A549 (cell line): ENCODE results near the gene FXR2. TPM values are rescaled to one million over a fixed set of nuclear protein-coding genes. Genes with fewer than 3 reads are reported as not detected.
A peak's percentile ranks its signal among the peaks of the same experiment; 100 is the strongest.

Experiments used
- ATAC-seq, 2 experiments: fragments of 200-7000 bp in 1 of 2; fragments of >200 bp in 1 of 2; cut with Nextera tagmentation in 1 of 2; cut with Tn5 transposase in 1 of 2; 3 replicates each; pipeline versions ENCODE4 v1.8.0 to v1.9.1; 2018 to 2020; ENCODE audit warnings: mild to moderate bottlenecking in 1 of 2, moderate library complexity in 1 of 2
- CTCF ChIA-PET: fragments of 300-600 bp; sonication (Branson Sonifier 250); formaldehyde crosslinking; extraction: SDS; loops from one replicate; lab custom pipeline; 2021; ENCODE audit warnings: antibody characterized with exemption, inconsistent platforms; lab: Yijun Ruan, JAX
- POLR2A ChIA-PET: fragments of 350-600 bp; formaldehyde crosslinking; extraction: SDS; loops from one replicate; lab custom pipeline; 2021; ENCODE audit warnings: antibody characterized with exemption, inconsistent platforms; lab: Yijun Ruan, JAX
- DNase-seq, 2 experiments: peaks; one replicate each; pipeline versions ENCODE4 v3.0.0 to v3.0.0-alpha.2; 2011 to 2016; ENCODE audit warnings: low read depth in 1 of 2, low spot score in 1 of 2
- FAIRE-seq: peaks from 2 replicates; lab custom pipeline; 2011; peaks lifted over from hg19 to GRCh38; lab: Jason Lieb, UNC
- H3K27ac ChIP-seq, 2 experiments: fragments of >200 bp; sonication (Bioruptor Twin); formaldehyde crosslinking; 3 replicates each; pipeline ENCODE4 v1.5.1; 2016 to 2017
- H3K4me1 ChIP-seq: fragments of >200 bp; sonication (Bioruptor Twin); formaldehyde crosslinking; 3 replicates; pipeline ENCODE4 v1.6.1; 2016
- H3K4me2 ChIP-seq: fragments of >200 bp; sonication (Bioruptor Twin); formaldehyde crosslinking; 3 replicates; pipeline ENCODE4 v1.6.1; 2016
- H3K4me3 ChIP-seq: fragments of >200 bp; sonication (Bioruptor Twin); formaldehyde crosslinking; 3 replicates; pipeline ENCODE4 v1.5.1; 2016
- H3K9me3 ChIP-seq: fragments of >200 bp; sonication (Bioruptor Twin); formaldehyde crosslinking; 3 replicates; pipeline ENCODE4 v1.6.1; 2016
- BCL3 ChIP-seq: fragments of >200 bp; sonication (Bioruptor Twin); formaldehyde crosslinking; IDR thresholded peaks from 3 replicates; pipeline ENCODE4 v1.6.1; 2016
- CBX2 ChIP-seq: fragments of 200-600 bp; sonication (generic); IDR thresholded peaks from 2 replicates; pipeline ENCODE4 v1.6.1; 2016; ENCODE audit warnings: low read depth, mild to moderate bottlenecking, borderline replicate concordance
- CBX8 ChIP-seq: fragments of 200-600 bp; sonication (generic); IDR thresholded peaks from 2 replicates; pipeline ENCODE4 v1.6.1; 2016
- CHD2 ChIP-seq: fragments of 150-350 bp; IDR thresholded peaks from 2 replicates; pipeline ENCODE4 v1.6.1; 2014; ENCODE audit warnings: low read length; ENCODE audit not compliant: partially characterized antibody
- CHD4 ChIP-seq: fragments of 200-600 bp; sonication (generic); IDR thresholded peaks from 2 replicates; pipeline ENCODE4 v1.6.1; 2016; ENCODE audit warnings: antibody characterized with exemption, mild to moderate bottlenecking, borderline replicate concordance
- EP300 ChIP-seq, 2 experiments: fragments of >200 bp; sonication (Bioruptor Twin); formaldehyde crosslinking; IDR thresholded peaks; 2 replicates in 1 of 2; 3 replicates in 1 of 2; pipeline ENCODE4 v1.6.1; 2016 to 2017
- ESRRA ChIP-seq: fragments of 150-350 bp; IDR thresholded peaks from 2 replicates; pipeline ENCODE4 v1.6.1; 2014; ENCODE audit warnings: mild to moderate bottlenecking, low read length, borderline replicate concordance
- FOSL2 ChIP-seq, 2 experiments: fragments of 450-650 bp in 1 of 2; fragments of >200 bp in 1 of 2; sonication (Bioruptor Twin) in 1 of 2; formaldehyde crosslinking; IDR thresholded peaks; 2 replicates each; pipeline versions ENCODE4 v1.5.0 to v1.6.1; 2016 to 2020; ENCODE audit warnings: mild to moderate bottlenecking in 1 of 2, moderate library complexity in 1 of 2
- GATA3 ChIP-seq: IDR thresholded peaks from 2 replicates; pipeline ENCODE4 v1.6.1; 2012; ENCODE audit warnings: borderline replicate concordance
- HDAC2 ChIP-seq: fragments of 200-600 bp; sonication (generic); IDR thresholded peaks from 2 replicates; pipeline ENCODE4 v1.6.1; 2016
- HEYL ChIP-seq: fragments of 250-450 bp; sonication (Bioruptor Pico); IDR thresholded peaks from 2 replicates; pipeline ENCODE4 v1.8.0; 2021; ENCODE audit warnings: mild to moderate bottlenecking, moderate library complexity
- HMGXB4 ChIP-seq: fragments of 250-450 bp; sonication (Bioruptor Pico); IDR thresholded peaks from 2 replicates; pipeline ENCODE4 v1.5.0; 2021; ENCODE audit warnings: mild to moderate bottlenecking, moderate library complexity, borderline replicate concordance
- HOXB13 ChIP-seq: fragments of 250-450 bp; sonication (Bioruptor Pico); IDR thresholded peaks from 2 replicates; pipeline ENCODE4 v1.5.0; 2020; ENCODE audit warnings: low read depth, mild to moderate bottlenecking, moderate library complexity
- HOXB5 ChIP-seq: fragments of 250-450 bp; sonication (Bioruptor Pico); IDR thresholded peaks from 2 replicates; pipeline ENCODE4 v1.5.0; 2020; ENCODE audit warnings: mild to moderate bottlenecking, moderate library complexity
- JUN ChIP-seq, 2 experiments: fragments of >200 bp; sonication (Bioruptor Twin); formaldehyde crosslinking; IDR thresholded peaks; 2 replicates in 1 of 2; 3 replicates in 1 of 2; pipeline ENCODE4 v1.6.1; 2016 to 2017
- MAFK ChIP-seq: fragments of 450-650 bp; IDR thresholded peaks from 2 replicates; pipeline ENCODE4 v1.6.1; 2014; ENCODE audit not compliant: partially characterized antibody
- MAX ChIP-seq: IDR thresholded peaks from 2 replicates; pipeline ENCODE4 v1.6.1; 2012
- MAZ ChIP-seq: fragments of 150-350 bp; IDR thresholded peaks from 2 replicates; pipeline ENCODE4 v1.6.1; 2014; ENCODE audit warnings: antibody characterized with exemption, low read depth, low read length, borderline replicate concordance
- NR3C1 ChIP-seq: fragments of >200 bp; sonication (Bioruptor Twin); formaldehyde crosslinking; IDR thresholded peaks from 3 replicates; pipeline ENCODE4 v1.6.1; 2017
- PBX3 ChIP-seq: IDR thresholded peaks from 2 replicates; pipeline ENCODE4 v1.6.1; 2012
- PHF8 ChIP-seq: fragments of 200-600 bp; sonication (generic); IDR thresholded peaks from 2 replicates; pipeline ENCODE4 v1.6.1; 2016; ENCODE audit warnings: low read depth, mild to moderate bottlenecking, antibody characterized with exemption, moderate library complexity, borderline replicate concordance
- POLR2A ChIP-seq: IDR thresholded peaks from 2 replicates; pipeline ENCODE4 v1.6.1; 2012; ENCODE audit warnings: mild to moderate bottlenecking, low read length
- POLR2AphosphoS2 ChIP-seq: conservative IDR thresholded peaks from 2 replicates; pipeline ENCODE4 v1.6.1; 2012; ENCODE audit warnings: low read length, improper control_type of control experiment, inconsistent platforms
- RAD21 ChIP-seq, 2 experiments: fragments of >200 bp in 1 of 2; sonication (Bioruptor Twin) in 1 of 2; formaldehyde crosslinking in 1 of 2; IDR thresholded peaks in 1 of 2; conservative IDR thresholded peaks in 1 of 2; 2 replicates in 1 of 2; 3 replicates in 1 of 2; pipeline ENCODE4 v1.6.1; 2012 to 2018; ENCODE audit warnings: inconsistent platforms in 1 of 2
- RCOR1 ChIP-seq: fragments of 150-350 bp; IDR thresholded peaks from 2 replicates; pipeline ENCODE4 v1.6.1; 2014; ENCODE audit warnings: antibody characterized with exemption, low read length, low read depth
- REST ChIP-seq: fragments of 200-600 bp; sonication (generic); IDR thresholded peaks from 2 replicates; pipeline ENCODE4 v1.6.1; 2016; ENCODE audit warnings: antibody characterized with exemption, mild to moderate bottlenecking, moderate library complexity
- RFX5 ChIP-seq: fragments of 450-650 bp; IDR thresholded peaks from 2 replicates; pipeline ENCODE4 v1.7.1; 2014; ENCODE audit warnings: antibody characterized with exemption, mild to moderate bottlenecking, moderate library complexity
- SMC3 ChIP-seq: fragments of >200 bp; sonication (Bioruptor Twin); formaldehyde crosslinking; IDR thresholded peaks from 3 replicates; pipeline ENCODE4 v1.6.1; 2018; ENCODE audit warnings: inconsistent platforms
- ZC3H11A ChIP-seq: fragments of 450-650 bp; IDR thresholded peaks from 2 replicates; pipeline ENCODE4 v1.6.1; 2014; ENCODE audit warnings: antibody characterized with exemption, mild to moderate bottlenecking
- ZNF302 ChIP-seq: fragments of 250-450 bp; sonication (Bioruptor Pico); IDR thresholded peaks from 2 replicates; pipeline ENCODE4 v1.9.0; 2021; ENCODE audit warnings: inconsistent platforms, mild to moderate bottlenecking, moderate library complexity
- ZSCAN20 ChIP-seq: fragments of 250-450 bp; sonication (Bioruptor Pico); IDR thresholded peaks from 2 replicates; pipeline ENCODE4 v1.8.0; 2022; ENCODE audit warnings: mild to moderate bottlenecking, moderate library complexity
- WGBS: methylation state at CpG from one replicate; pipeline ENCODE4 v1.1.6; 2017; ENCODE audit errors: missing lambda C conversion rate; 5-methylcytosine and 5-hydroxymethylcytosine counted together
- polyA plus RNA-seq, 4 experiments: library from polyadenylated mRNA; depleted of rRNA in 3 of 4; stranded (reverse); fragments of >200 nt; fragmentation: RNase III in 1 of 4; extraction: RNeasy Plus Mini Kit Qiagen cat#74134 plus additional on column Dnase treatment in 1 of 4; gene quantifications; 2 replicates in 3 of 4; 3 replicates in 1 of 4; pipeline ENCODE4 v1.2.3, GENCODE V29; 2011 to 2017
- TF ChIP-seq, protein P1 (sequence below): fragments of 250-450 bp; sonication (Bioruptor Pico); IDR thresholded peaks from 2 replicates; pipeline ENCODE4 v1.5.0; 2020; ENCODE audit warnings: low read depth, mild to moderate bottlenecking, moderate library complexity

FXR2 gene
- polyA plus RNA-seq, 2 of the 4 experiments (the other 2 are of a cell fraction): 40.7 to 45.2 TPM

DNA sequence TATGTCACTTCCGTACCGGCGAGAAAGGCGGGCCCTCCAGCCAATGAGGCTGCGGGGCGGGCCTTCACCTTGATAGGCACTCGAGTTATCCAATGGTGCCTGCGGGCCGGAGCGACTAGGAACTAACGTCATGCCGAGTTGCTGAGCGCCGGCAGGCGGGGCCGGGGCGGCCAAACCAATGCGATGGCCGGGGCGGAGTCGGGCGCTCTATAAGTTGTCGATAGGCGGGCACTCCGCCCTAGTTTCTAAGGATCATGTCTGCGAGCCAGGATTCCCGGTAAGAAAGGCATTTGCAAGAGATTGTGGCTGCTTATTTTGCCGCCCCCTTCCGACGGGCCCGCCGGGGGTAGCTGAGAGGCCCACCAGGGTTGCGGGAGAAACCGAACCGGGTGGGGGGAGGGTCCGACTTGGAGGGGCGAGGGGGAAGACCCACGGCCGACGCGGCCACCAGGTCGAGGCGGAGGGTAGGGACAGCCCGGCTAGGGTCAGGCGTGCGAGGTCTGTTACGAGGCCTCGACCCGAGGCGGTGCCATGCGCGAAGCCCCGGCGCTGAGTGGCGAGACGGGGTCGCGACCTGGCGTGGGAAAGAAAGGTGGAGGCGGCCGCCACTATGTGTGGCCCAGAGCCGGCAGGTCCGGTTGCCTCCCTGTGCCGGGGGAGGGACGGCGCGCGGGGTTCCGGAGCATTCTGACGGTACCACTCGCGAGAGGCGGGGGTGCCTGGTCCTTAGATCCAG lies 41.9 kb downstream of the FXR2 start:
- POLR2A ChIA-PET: interaction anchor here (0.6 to 5.0 kb wide), 7 partner anchors 11 to 367 kb away, joined by 3 to 34 read pairs (median 6); partner anchors contain the start of genes MPDU1, POLR2A, SOX15 and TP53
- DNase-seq (peak; percentile 100), ATAC-seq (peak in 1 of 2 experiments; percentile 1; a peak in 5 of 6 replicates), FAIRE-seq (no peak)
- Histone ChIP-seq H3K4me3 (peak overlapping the region; percentile 96), H3K9me3 (no peaks in the 10 kb centered on the region), H3K27ac (peak overlapping the region; percentile 96 to 97), H3K4me2 (peak overlapping the region; percentile 90), H3K4me1 (peaks cover 40% of the 10 kb centered on the region)
- CTCF ChIA-PET: interaction anchor here (0.7 to 4.3 kb wide), 4 partner anchors 8 to 115 kb away, joined by 3 to 48 read pairs (median 4); partner anchors contain the start of genes SENP3 and TP53
- 2% methylated on average over 59 of the region's 73 CpGs for WGBS
- TF ChIP-seq BCL3 (peak; percentile 100), POLR2AphosphoS2 (peak; percentile 90; the same call in 1 of the 2 replicates), RCOR1 (no peak), JUN (IDR thresholded peaks at IDR 0.05) (peak; percentile 99 to 100), SMC3 (no peak), MAX (peak; percentile 46; the same call in 1 of the 2 replicates), GATA3 (peak; percentile 53), REST (peak; percentile 44), ESRRA (no peak), ZC3H11A (no peak), MAZ (no peak), HDAC2 (no peak), CBX8 (no peak), PBX3 (peak; percentile 100), CHD2 (peak; percentile 63), ZSCAN20 (no peak), HOXB13 (CRISPR knock-in tag) (no peak), PHF8 (peak; percentile 100), EP300 (IDR thresholded peaks at IDR 0.05) (no peak; a peak in 1 of 5 replicates), HMGXB4 (CRISPR knock-in tag) (peak; percentile 78), RAD21 (conservative IDR thresholded peaks at IDR 0.05 in 1 of 2, IDR thresholded peaks at IDR 0.05 in 1 of 2) (no peak; a peak in 1 of 5 replicates), MAFK (no peak), NR3C1 (no peak), RFX5 (no peak; the same call in 1 of the 2 replicates), POLR2A (peak; percentile 98), FOSL2 (IDR thresholded peaks at IDR 0.05) (no peak), FOSL2 (CRISPR knock-in tag; IDR thresholded peaks at IDR 0.05) (peak; percentile 13; the same call in 1 of the 2 replicates), ZNF302 (no peak), HEYL (CRISPR knock-in tag) (no peak), HOXB5 (CRISPR knock-in tag) (peak; percentile 28; the same call in 1 of the 2 replicates), CHD4 (no peak), CBX2 (no peak)
- TF ChIP-seq, protein P1, sequence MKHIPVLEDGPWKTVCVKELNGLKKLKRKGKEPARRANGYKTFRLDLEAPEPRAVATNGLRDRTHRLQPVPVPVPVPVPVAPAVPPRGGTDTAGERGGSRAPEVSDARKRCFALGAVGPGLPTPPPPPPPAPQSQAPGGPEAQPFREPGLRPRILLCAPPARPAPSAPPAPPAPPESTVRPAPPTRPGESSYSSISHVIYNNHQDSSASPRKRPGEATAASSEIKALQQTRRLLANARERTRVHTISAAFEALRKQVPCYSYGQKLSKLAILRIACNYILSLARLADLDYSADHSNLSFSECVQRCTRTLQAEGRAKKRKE (CRISPR knock-in tag): peak; percentile 85; the same call in 1 of the 2 replicates
